Body of pancreas (tissue), 4 donors: ENCODE data around the gene PLA2G2C. TPM values are rescaled to one million over a fixed set of nuclear protein-coding genes. Genes with fewer than 3 reads are reported as not detected.

Source experiments
- ATAC-seq: fragments of 150-250 bp; one replicate; pipeline ENCODE4 v1.9.1; 2016
- DNase-seq, 4 donors: peaks; one replicate each; pipeline ENCODE4 v3.0.0-alpha.2; 2019
- H3K27ac ChIP-seq, 4 donors: fragments of 200-600 bp; sonication (generic); 1 replicate in 3 of 4; 2 replicates in 1 of 4; pipeline versions ENCODE4 v1.5.1 to v1.6.1; 2016 to 2019; ENCODE audit warnings: mild to moderate bottlenecking in 1 of 4, mixed read lengths in 1 of 4, moderate library complexity in 1 of 4
- H3K27me3 ChIP-seq, 2 donors: fragments of 200-600 bp; sonication (generic); one replicate each; pipeline ENCODE4 v1.6.0; 2016; ENCODE audit warnings: mild to moderate bottlenecking in 1 of 2
- H3K36me3 ChIP-seq, 2 donors: fragments of 200-600 bp; sonication (generic); replicated peaks in 1 of 2; 2 replicates each; pipeline ENCODE4 v1.5.1; 2016; ENCODE audit warnings: low read depth in 2 of 2; ENCODE audit not compliant: insufficient read depth in 1 of 2
- H3K4me1 ChIP-seq: fragments of 200-600 bp; sonication (generic); one replicate; pipeline ENCODE4 v1.6.0; 2016
- H3K4me3 ChIP-seq, 2 donors: fragments of 200-600 bp; sonication (generic); 1 replicate in 1 of 2; 2 replicates in 1 of 2; pipeline ENCODE4 v1.5.1; 2016 to 2019
- H3K9me3 ChIP-seq, 3 donors: fragments of 200-600 bp; sonication (generic); 1 replicate in 2 of 3; 2 replicates in 1 of 3; pipeline ENCODE4 v1.5.1; 2016
- CTCF ChIP-seq, 7 experiments: fragments of 450-650 bp in 4 of 7; fragments of 200-600 bp in 3 of 7; sonication (generic) in 3 of 7; IDR thresholded peaks; one replicate each; pipeline ENCODE4 v1.5.1; 2016 to 2019; ENCODE audit warnings: antibody characterized with exemption in 7 of 7
- POLR2A ChIP-seq, 3 donors: fragments of 450-650 bp; IDR thresholded peaks; one replicate each; pipeline ENCODE4 v1.6.1; 2016; ENCODE audit warnings: antibody characterized with exemption in 3 of 3, mild to moderate bottlenecking in 2 of 3
- WGBS, 2 donors: methylation state at CpG; one replicate each; pipeline ENCODE4 v1.1.5; 2017; 5-methylcytosine and 5-hydroxymethylcytosine counted together
- intact Hi-C: fragments of 100-400 bp; cut with DNase I; formaldehyde crosslinking; loops from one replicate; pipeline ENCODE4 v1.15.1; 2023
- total RNA-seq, 2 donors: library from RNA; depleted of rRNA; stranded (reverse); fragments of >200 nt; gene quantifications; one replicate each; pipeline ENCODE4 v1.1.0, GENCODE V29; 2016

Gene PLA2G2C
- total RNA-seq, 2 donors from 2014 or later = not detected

GRCh38 chr1:20215716-20216115 lies 29.4 kb upstream of the PLA2G2C start:
- Histone ChIP-seq H3K4me1 (peaks cover 10% of the 10 kb centered on the region), H3K36me3 (no peaks in the 10 kb centered on the region), H3K27me3 (no peaks in the 10 kb centered on the region), H3K9me3 (no peaks in the 10 kb centered on the region), H3K27ac (no peak overlapping the region), H3K4me3 (no peak overlapping the region)
- no peak for TF ChIP-seq CTCF (IDR thresholded peaks at IDR 0.05)
- no peak for TF ChIP-seq POLR2A (IDR thresholded peaks at IDR 0.05)
- DNase-seq = no peak
- 41 to 48% methylated on average over 6 of the region's 6 CpGs for WGBS, 2 donors
- ATAC-seq = no peak
- intact Hi-C loops = loop anchor here (5.0 kb wide), 1 partner anchor 277 kb away; no protein-coding TSS in a partner anchor

GRCh38 chr1:20212685-20213331 lies 26.5 kb upstream of the PLA2G2C start:
- peak; percentile 59 to 91 (median 80) for TF ChIP-seq CTCF (IDR thresholded peaks at IDR 0.05)
- TF ChIP-seq POLR2A (IDR thresholded peaks at IDR 0.05) = no peak
- no peak overlapping the region for H3K27ac ChIP-seq
- intact Hi-C loops = no loop called here
- peak; percentile 81 for ATAC-seq
- 3% methylated on average over 18 to 21 of the region's 21 CpGs for WGBS, 2 donors
- H3K27me3 ChIP-seq = no peaks in the 10 kb centered on the region
- no peaks in the 10 kb centered on the region for H3K9me3 ChIP-seq
- H3K4me1 ChIP-seq = peaks cover 10% of the 10 kb centered on the region
- H3K4me3 ChIP-seq = no peak overlapping the region
- peak; percentile 65 to 76 (median 72) for DNase-seq
- no peaks in the 10 kb centered on the region for H3K36me3 ChIP-seq

GRCh38 chr1:20212085-20212684 lies 25.9 kb upstream of the PLA2G2C start:
- intact Hi-C loops = no loop called here

GRCh38 chr1:20211511-20211931 lies 25.2 kb upstream of the PLA2G2C start:
- Histone ChIP-seq H3K9me3 (no peaks in the 10 kb centered on the region), H3K36me3 (no peaks in the 10 kb centered on the region), H3K4me1 (peaks cover 10% of the 10 kb centered on the region), H3K4me3 (no peak overlapping the region), H3K27ac (no peak overlapping the region), H3K27me3 (no peaks in the 10 kb centered on the region)
- 48 to 50% methylated on average over 4 of the region's 4 CpGs for WGBS, 2 donors
- intact Hi-C loops = no loop called here
- no peak for TF ChIP-seq POLR2A (IDR thresholded peaks at IDR 0.05)
- no peak for TF ChIP-seq CTCF (IDR thresholded peaks at IDR 0.05)
- DNase-seq (no peak), ATAC-seq (no peak)

More at GRCh38 chr1:20212085-20212684, 25.9 kb upstream of the PLA2G2C start:
- no peaks in the 10 kb centered on the region for H3K27me3 ChIP-seq
- TF ChIP-seq CTCF (IDR thresholded peaks at IDR 0.05) = no peak
- no peak for TF ChIP-seq POLR2A (IDR thresholded peaks at IDR 0.05)
- no peaks in the 10 kb centered on the region for H3K9me3 ChIP-seq
- WGBS, 2 donors = 50 to 58% methylated on average over 10 to 11 of the region's 11 CpGs
- no peak for ATAC-seq
- H3K4me3 ChIP-seq = no peak overlapping the region
- H3K36me3 ChIP-seq = no peaks in the 10 kb centered on the region
- DNase-seq = no peak
- peaks cover 10% of the 10 kb centered on the region for H3K4me1 ChIP-seq
- H3K27ac ChIP-seq = no peak overlapping the region
